Body of pancreas (tissue), 4 donors: ENCODE results near the gene UBE2C.

Experiments used
- POLR2A ChIP-seq, 3 donors: fragments of 450-650 bp; IDR thresholded peaks; one replicate each; pipeline ENCODE4 v1.6.1; 2016; ENCODE audit warnings: antibody characterized with exemption in 3 of 3, mild to moderate bottlenecking in 2 of 3
- TF ChIP-seq, protein P1 (sequence below), 7 experiments: fragments of 450-650 bp in 4 of 7; fragments of 200-600 bp in 3 of 7; sonication (generic) in 3 of 7; IDR thresholded peaks; one replicate each; pipeline ENCODE4 v1.5.1; 2016 to 2019; ENCODE audit warnings: antibody characterized with exemption in 7 of 7

DNA sequence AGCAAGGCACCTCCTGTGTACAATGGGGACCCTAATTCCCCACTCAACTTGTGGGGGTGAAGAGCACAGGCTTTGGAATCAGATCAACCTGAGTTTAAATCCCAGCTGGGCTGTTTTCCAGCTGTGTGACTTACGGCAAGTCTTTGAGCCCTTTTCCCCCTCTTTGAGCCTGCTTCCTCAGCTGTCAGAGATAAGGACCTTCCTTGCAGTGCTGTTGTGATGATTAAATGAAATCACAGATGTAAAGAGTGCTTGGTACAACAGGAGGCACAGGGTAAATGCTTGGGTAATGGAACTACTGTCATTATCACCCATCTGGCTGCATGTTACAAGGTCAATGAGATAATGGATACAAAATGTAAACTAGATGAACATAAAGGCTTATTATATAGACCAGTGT is 24.4 kb downstream of the UBE2C start:
- TF ChIP-seq POLR2A (IDR thresholded peaks at IDR 0.05), result no peak
- TF ChIP-seq, protein P1, sequence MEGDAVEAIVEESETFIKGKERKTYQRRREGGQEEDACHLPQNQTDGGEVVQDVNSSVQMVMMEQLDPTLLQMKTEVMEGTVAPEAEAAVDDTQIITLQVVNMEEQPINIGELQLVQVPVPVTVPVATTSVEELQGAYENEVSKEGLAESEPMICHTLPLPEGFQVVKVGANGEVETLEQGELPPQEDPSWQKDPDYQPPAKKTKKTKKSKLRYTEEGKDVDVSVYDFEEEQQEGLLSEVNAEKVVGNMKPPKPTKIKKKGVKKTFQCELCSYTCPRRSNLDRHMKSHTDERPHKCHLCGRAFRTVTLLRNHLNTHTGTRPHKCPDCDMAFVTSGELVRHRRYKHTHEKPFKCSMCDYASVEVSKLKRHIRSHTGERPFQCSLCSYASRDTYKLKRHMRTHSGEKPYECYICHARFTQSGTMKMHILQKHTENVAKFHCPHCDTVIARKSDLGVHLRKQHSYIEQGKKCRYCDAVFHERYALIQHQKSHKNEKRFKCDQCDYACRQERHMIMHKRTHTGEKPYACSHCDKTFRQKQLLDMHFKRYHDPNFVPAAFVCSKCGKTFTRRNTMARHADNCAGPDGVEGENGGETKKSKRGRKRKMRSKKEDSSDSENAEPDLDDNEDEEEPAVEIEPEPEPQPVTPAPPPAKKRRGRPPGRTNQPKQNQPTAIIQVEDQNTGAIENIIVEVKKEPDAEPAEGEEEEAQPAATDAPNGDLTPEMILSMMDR (IDR thresholded peaks at IDR 0.05), result no peak
